HG03159 (cell line): ENCODE data around the gene STX10.

Source experiments
- ATAC-seq: cut with Tn5 transposase; IDR thresholded peaks from one replicate; pipeline ENCODE4 v1.9.1; 2021; ENCODE audit warnings: mild to moderate bottlenecking, moderate library complexity; ENCODE audit not compliant: unreplicated experiment

The STX10 gene

DNA sequence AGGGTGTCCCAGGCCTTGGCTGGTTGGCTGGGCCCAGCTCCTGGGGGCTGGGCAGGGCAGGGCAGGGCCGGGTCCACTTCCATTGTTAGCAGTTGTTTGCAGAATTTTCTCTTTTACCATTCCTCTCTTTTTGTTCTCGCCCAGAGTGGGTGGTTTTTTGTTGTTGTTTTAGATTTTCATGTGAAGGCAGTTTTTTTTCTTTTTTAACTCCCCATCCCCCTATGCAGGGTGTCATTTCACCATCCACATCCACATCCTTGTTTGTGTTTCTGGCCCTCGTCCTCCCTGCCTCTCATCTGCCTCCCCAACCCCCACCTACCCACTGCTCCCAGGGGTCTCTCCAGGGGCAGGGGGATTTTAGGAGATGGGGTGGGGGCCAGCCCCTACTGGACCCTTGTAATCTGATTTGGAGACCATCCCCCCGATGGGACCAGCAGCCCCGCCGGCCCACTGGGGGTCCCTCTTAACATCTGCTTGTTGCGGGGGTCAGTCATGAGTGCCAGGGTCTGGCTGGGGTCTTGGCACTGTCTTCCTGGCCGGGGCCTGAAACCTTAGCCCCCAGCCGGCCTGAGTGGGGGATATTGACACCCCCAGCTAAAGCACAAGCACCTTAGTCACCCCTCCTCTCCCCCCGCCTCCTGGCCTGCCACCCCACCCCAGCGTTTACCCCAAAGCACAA, 10.4 kb downstream of the STX10 start:
- ATAC-seq = no peak

DNA sequence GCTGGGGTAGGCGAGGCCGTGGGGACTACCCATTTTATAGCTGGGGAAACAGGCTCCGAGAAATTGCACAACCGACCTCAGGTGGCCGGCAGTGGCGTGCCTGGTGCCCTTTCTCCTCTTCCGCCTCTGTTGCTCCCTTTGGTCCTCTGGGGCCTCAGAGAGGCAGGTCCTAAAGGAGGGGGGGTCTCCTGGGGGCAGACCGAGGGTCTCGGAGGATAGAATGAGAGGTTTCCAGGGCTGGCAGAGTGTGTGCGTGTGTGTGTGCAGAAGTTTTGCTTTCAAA, 11.3 kb downstream of the STX10 start:
- no peak for ATAC-seq

DNA sequence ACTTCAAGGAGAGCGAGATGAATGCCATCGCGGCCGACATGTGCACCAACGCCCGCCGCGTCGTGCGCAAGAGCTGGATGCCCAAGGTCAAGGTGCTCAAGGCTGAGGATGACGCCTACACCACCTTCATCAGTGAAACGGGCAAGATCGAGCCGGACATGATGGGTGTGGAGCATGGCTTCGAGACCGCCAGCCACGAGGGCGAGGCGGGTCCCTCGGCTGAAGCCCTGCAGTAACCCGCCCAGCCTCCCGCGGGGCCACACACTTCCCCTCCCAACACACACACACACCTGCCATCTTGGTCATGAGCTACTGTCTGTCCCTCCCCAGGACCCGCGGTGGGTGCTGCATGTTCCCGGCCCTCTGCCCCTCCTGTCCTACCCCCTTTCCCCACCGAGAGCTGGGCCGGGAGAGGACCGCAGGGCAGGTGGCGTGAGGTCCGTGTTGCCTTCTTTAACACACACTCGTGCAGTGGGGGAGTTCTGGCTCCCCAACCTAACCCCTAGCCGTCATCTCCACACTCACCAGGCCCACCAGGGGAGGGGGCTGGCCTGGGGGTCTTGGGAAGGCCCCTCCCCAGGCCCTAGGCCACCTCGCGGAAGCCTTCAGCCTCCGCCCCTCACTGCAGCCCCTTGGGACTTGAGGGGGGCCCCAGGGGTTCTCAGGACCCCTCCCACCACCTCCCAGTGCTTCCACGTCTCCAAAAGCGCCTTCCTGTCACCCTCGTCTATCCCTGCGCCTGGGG, 11.8 kb downstream of the STX10 start:
- no peak for ATAC-seq

DNA sequence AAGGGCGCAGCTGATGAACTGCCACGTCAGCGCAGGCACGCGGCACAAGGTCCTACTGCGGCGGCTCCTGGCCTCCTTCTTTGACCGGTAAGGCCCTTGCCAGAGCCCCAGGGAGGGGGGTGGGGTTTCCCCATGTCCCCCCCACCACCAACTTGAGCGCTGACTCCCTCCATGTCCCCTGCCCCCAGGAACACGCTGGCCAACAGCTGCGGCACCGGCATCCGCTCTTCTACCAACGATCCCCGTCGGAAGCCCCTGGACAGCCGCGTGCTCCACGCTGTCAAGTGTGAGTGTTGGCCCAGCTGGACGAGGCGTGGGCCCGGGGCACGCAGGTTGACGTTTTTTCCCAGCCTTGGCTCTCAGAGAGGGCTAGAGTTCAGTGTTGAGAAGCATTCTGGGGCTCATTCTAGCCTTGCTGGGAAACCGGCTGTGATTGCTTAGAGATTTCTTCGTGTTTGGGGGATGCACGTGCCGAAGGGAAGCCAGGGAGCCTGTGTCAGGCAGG, 12.8 kb downstream of the STX10 start:
- no peak for ATAC-seq

DNA sequence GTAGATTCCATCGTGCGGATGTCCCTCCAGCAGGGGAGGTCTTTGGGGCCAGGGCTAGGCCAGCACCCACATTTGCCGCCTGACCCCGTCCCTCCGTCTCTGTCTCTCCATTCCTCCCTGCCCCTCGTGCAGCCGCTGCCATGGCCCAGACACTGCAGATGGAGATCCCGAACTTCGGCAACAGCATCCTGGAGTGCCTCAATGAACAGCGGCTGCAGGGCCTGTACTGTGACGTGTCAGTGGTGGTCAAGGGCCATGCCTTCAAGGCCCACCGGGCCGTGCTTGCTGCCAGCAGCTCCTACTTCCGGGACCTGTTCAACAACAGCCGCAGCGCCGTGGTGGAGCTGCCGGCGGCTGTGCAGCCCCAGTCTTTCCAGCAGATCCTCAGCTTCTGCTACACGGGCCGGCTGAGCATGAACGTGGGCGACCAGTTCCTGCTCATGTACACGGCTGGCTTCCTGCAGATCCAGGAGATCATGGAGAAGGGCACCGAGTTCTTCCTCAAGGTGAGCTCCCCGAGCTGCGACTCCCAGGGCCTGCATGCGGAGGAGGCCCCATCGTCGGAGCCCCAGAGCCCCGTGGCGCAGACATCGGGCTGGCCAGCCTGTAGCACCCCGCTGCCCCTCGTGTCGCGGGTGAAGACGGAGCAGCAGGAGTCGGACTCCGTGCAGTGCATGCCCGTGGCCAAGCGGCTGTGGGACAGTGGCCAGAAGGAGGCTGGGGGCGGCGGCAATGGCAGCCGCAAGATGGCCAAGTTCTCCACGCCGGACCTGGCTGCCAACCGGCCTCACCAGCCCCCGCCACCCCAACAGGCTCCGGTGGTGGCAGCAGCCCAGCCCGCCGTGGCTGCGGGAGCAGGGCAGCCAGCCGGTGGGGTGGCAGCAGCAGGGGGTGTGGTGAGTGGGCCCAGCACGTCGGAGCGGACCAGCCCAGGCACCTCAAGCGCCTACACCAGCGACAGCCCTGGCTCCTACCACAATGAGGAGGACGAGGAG, 14.8 kb downstream of the STX10 start:
- ATAC-seq = no peak

DNA sequence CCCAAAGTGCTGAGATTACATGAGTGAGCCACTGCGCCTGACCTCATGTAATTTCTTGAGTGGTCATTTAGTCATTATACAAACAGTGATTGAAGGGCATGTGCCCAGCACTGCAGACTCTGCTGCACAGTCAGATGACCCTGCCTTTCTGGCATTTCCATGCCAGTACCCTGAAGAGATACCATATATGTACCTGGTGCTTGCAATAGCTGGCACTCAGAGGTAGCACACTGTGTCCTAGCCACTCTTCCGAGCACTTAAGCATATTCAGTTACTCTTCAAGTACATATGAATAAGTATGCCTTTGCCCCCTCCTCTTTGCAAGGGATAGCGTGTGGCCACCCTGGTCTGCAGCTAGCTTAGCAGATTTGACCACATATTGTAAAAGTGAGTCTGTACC, 15.5 kb downstream of the STX10 start:
- no peak for ATAC-seq

DNA sequence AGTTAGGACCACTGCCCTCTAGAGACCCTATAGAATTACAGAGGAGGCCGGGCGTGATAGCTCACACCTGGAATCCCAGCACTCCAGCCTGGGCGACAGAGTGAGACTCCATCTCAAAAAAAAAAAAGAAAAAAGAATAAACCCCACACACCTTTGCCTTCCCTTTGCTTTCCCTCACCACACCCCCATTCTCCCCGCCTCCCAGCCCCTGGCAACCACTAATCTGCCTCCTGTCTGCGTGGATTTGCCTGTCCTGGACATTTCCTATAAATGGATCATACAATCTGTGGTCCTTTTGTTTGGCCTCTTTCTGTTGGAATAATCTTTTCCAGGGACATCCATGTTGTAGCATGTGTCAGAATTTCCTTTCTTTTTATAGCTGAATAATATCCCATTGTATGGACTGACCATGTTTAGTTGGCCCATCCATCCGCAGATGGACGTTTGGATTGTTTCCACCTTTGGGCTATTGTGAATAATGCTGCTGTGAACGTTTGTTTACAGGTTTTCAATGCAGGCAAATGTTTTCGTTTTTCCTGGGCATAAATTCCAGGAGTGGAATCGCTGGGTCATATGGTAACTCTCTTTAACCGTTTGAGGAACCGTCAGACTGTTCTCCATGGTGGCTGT, 16.8 kb downstream of the STX10 start:
- ATAC-seq = no peak

DNA sequence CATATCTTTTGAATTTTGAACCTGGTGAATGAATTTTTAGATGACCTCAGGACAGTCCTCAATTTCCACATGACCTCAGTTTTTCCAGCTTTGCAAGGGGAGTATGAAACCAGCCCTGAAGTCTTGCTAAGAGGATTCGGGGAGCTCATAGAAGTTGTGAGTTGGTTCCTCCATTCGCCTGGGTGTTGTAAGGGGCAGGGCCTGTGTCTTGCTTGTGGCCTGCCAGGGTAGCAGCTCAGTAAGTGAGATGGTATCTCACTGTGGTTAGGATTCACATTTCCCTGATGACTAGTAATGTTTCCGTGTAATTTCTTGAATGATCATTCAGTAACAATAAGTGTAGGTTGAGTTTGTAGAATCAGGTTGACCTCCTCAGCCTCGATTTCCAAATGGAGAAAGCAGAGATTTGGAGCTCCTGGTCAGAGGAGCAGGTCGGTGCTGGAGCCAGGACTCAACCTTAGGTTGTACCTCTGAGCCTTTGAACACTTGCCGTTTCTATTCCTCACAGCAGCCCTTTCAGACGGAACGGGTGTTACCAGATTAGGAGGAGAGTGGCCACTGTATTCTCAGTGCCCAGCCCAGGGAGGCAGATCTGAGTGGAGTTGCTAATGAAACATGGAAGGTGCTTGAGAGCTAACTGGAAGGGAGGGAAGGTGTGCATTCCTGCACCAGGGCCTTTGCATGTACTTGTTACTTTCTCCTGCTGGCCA, 17.5 kb downstream of the STX10 start:
- ATAC-seq = no peak

DNA sequence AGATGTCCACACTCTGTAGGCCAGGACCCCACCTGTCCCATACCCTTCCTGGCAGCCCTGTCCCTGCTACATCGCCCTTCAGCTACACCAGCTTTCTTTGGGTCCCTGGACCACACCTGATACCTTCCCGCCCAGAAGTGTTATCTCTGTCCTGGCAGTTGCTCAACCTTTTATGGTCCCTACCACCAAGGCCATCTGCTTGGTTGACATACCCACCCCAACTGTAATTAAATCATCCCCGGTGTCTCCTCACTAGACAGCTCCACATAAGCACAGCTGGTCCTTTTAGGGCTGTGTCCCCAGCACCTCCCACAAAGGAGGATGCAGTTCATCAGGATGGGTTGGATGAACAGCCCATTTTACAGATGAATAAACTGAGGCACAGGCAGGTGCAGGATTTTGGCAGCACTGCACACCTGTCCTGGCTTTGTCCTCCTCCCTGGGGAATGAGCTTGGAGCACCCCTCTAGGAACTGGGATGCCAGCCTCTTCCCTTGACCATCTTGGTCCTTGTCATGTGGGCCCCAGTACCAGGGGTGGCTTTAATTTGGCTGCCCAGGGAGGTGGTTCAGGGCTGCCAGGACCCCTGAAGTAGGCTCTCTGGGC, 19.2 kb downstream of the STX10 start:
- ATAC-seq = no peak

DNA sequence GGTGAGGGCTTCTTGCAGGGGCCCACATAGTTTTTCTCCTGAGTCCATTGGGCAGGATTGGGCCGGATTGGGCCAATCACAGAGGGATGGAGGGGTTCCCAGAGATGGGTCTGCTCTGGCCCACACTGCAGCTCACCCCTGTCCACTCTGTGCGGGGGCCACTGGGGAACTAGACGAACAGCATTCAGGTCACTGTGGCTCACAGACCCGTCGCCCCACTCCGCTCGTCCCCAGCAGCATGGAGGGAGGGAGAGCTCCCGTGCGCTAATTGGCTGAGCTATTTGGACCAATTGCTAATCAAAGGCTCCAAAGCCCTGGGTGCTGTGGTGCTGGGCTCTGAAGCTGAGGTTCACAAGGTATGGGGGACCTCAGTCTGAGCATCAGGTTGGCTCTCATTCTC, 20.8 kb downstream of the STX10 start:
- ATAC-seq = no peak

DNA sequence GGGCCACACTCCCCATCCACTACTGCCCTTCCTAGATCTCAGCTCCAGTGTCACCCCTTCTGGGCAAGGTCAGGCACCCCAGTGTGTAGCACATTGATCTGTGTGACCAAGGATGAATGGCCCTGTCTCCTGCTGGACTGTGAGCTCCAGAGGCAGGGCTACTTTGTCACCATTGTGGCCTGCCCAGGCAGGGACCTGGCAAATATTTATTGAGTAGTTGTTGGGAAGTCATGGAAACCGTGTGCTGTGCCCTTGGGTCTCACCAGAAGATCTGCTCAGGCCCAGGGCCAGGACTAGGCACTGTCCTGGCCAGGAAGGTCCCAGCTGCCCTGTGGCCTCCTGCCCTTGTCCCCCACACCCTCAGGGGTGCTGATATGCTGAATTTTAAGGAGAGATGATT, 21.6 kb downstream of the STX10 start:
- ATAC-seq = no peak

DNA sequence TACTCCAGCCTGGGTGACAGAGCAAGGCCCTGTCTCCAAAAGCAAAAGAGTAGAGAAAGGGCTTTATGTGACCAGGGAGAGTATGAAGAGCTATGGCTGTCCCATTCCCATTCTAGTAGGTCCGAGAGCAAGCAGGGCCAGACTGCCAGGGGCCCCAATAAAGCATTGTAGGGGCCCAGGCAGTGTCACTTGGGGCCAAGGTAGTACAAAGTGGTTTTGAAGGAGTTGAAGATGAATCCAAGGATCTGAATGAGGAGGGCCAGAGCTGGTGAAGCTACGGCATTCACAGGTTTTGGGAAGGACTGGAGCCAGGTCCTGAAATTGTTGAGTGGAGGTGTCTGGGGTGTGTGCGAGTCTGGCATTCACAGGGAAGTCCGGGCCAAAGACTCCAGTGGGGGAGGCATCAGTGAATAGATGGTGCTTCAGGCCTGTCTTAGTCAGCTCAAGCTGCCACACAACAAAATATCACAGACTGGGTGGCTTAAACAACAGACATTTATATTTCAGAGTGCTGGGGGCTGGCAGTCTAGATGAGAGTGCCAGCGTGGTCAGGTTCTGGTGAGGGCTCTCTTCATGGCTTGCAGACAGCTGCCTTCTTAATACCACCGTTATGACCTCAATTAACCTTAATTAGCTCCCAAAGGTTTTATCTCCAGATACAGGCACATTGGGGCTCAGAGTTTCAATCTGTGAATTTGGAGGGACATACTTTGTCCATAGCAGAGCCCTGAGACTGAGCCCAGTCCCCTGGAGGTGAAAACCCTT, 22.2 kb downstream of the STX10 start:
- ATAC-seq = no peak

DNA sequence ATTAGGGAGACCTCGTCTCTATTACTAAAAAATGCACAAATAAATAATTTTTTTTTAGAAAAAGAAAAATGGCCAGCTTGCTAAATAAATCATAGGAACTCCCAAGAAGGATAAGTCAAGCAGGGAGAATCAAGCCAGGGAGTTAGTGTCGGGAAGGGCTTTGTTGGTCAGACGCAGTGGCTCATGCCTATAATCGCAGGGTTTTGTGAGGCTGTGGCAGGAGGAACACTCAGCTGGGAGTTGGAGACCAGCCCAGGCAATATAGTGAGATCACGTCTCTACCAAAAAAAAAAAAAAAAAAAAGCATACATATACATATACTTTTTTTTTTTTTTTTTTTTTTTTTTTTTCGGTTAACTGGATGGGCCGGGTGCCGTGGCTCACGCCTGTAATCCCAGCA, 23.1 kb downstream of the STX10 start:
- ATAC-seq = no peak

DNA sequence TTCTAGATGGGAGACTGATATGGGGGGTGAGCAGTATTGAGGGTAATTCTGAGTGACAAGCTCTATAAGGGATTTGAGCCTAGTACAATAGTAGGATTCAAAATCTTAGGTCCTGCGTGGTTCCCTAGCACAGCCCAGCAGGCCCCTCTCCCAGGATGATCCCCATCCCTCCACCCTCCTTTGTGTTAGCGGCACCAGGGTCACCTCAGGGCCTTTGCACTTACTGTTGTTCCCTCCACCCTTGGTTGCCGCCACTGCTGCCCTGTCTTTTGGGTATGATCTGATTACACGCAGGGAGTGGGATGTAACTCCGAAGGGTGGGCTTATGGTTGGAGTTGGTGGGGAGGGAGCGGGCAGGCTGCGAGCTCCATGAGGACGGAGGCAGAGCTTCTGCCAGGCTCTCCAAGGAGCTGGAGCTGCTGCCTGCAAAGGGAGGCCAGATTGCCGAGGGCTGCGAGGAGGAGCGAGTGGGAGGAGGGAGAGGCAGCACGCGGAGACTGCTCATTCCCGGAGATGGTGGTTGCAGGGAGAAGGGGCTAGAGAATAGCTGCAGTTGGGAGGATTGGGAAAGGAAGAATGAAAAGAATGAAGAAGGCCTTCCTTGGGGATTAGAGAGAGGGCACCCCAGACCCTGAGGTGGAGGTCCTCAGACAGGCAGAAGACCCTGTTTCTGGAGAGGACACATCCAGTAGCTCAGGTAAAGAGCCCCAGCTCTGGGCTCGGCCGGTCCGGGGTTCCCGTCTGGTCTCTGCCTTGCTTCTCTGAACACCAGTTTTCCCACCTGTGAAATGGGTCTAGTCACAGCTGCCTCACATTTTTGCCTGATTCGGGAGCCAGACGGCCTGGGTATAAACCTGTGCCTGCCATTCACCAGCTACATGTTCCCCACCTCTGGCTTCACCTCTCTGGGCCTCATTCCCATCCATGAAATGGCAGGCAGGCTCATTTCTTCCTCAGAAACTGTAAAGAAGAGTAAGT, 26.9 kb downstream of the STX10 start:
- ATAC-seq = no peak

DNA sequence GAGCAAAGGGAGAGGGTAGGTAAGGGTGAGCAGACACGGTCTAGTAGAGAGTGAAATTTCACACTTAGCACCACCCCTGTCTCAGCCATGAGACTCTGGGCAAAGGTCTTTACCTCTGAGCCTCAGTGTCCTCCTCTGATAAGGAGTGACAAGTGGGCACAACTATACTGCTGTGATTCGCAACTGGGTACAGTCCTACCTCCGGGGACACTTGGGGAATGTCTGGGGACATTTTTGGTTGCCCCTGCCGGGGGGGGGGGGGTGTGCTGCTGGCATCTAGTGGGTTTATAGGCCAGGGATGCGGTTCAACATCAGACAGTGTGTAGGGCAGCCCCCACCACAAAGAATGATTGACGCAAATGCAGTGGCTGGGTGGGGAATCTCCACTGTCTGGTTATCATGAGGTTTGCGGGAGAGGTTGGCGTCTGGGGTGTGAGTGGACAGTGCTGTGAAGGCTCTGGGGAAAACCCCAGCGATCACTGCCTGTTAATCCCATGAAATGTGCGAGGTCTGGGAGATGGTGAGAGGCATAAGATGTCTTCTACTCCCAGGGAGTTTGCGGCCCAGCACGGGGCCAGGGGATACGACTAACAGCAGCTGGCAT, 27.8 kb downstream of the STX10 start:
- ATAC-seq = no peak

DNA sequence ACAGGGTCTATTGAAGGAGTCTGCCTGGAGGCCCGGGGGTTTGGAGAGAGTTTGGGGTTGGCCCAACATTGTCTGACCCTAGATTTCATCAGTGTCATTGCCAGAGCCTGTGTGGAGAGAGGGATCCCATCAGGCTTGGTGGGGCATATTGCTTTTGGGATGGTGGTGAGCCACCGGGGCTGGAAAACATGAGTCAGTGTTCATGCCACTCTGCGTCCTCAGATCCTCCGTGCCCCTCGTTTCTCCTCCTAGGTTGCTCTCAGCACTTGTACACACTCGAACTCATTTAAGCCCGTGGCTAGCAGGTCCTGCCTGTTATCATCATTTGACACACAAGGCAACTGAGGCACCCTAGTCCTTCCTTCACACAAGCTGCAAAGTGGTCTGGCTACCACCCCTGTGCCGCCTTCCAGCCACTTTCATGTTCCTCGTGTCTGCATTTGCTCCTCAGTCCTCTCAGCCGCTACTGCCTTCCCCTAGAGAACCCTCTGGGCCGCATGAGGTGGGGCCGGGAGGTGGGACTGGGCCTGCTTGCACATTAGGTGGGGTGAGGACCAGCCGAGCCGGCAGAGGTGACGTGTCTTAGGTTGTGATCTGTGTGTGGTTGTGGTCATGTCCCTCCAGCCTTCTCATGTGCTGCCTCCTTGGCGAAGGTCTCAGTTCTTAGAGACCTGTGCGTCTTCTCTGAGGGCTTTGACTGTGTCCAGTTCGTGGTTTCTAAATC, 28.5 kb downstream of the STX10 start:
- no peak for ATAC-seq

DNA sequence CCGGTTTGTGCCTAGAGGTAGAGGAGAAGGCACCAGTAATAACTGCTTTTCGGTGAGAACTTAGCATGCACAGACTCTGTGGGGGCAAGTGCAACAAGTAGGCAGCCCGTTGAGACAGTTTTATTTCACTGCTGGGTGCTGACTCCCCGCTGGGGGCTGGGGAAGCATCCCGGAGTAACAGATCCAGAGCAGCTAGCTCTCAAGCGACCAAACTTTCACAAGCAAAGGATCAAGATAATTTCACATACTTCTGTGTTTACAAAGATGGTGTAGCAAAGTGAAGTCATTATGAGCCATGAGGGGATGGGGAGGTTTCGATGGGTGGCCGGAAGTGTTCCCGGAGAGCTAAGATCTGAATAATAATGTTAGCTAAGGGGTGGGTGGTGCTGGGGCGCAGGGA, 29.4 kb downstream of the STX10 start:
- ATAC-seq = no peak
